Measurements from ENCODE around the gene GTF2H4. TPM values are rescaled to one million over a fixed set of nuclear protein-coding genes. Genes with fewer than 3 reads are reported as not detected.
A peak's percentile ranks its signal among the peaks of the same experiment; 100 is the strongest.
"Not testable (repeated sequence)": the region's sequence is repeated elsewhere in the genome, so short reads cannot be mapped to it uniquely, and the experiment has no call there.

GTF2H4 gene
- total RNA-seq, 1 donor from 2014 or later, result 5.5 TPM

DNA sequence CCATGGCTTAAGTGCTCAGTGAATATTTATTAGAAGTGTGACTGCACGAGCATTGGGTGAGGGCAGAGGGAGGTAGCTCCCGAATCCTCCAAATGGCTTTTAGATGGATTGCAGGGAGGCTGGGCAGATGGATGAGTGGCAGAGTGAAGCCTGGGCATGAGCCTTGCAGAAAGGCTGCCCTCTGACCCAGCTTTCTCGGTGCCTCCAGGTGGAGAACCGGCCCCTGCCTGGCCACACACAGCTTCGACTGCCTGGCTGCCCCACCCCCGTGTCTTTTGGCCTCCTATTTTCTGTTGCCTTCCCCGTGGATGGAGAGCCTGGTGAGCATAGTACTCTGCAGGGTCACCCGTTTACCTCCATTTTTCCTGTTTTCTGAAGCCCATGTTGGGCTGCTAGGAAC lies 9.5 kb downstream of the GTF2H4 start:
- no peak for DNase-seq (ENCODE audit: low read depth)

GRCh38 chr6:30918670-30919069 lies 10.7 kb downstream of the GTF2H4 start:
- DNase-seq (ENCODE audit: low read depth), result no peak

DNA sequence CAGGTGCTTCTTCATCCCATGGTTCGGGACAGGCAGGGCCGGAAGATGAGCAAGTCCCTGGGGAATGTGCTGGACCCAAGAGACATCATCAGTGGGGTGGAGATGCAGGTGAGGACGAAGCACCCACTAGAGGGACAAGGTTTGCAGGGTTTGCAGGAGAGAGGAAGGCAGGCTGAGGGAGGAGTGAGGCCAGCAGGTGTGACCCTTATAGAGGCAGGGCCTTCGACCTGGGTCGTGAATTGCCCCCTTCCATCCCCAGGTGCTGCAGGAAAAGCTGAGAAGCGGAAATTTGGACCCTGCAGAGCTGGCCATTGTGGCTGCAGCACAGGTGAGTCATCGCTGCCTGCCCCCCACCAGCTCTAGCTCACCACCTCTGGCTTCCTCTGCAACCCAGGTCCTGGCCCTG lies 14.4 kb downstream of the GTF2H4 start:
- no peak for DNase-seq (ENCODE audit: low read depth)

DNA sequence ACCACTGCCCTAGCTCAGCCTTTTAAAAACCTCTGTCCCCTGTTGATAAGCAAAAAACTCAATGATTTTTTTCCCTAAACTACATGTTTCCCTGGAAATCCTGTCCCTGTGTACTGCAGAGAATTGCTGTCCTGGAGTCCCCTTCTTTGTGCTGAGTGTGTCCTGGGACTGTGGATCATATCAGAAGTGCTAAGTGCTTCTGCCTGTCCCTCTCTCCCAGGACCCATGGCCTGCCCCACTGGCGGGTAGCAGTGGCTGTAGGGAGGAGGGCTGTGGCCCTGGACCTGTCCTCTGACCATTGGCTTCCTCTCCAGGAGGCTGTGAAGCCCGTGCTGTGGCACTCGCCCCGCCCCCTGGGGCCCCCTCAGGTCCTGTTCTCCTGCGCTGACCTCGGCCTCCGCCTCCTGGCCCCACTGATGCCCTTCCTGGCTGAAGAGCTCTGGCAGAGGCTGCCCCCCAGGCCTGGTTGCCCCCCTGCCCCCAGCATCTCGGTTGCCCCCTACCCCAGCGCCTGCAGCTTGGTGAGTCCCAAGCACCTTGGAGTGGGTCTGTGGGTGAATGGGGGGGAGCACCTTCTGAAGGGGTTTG lies 16.1 kb downstream of the GTF2H4 start:
- not testable (repeated sequence) for DNase-seq (ENCODE audit: low read depth)

DNA sequence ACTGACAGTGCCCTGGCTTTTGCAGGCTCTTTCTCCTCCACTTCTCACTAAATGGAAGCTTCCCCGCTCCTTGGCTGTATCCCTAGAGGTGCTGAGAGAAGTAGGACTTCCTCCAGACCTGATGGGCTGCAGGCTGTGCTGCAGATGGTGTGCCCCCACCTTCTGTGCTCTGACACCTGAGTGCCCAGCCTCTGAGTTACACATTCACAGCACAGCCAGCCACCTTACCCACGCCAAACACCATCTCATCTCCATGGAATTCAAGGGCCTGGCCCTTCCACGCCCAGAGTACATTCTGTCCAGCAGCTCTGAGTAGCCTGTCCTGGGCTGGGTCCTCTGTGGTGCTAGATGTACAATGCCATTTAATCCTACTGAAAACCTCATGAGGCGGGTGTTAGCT lies 18.6 kb downstream of the GTF2H4 start:
- DNase-seq (ENCODE audit: low read depth), result peak; percentile 37

DNA sequence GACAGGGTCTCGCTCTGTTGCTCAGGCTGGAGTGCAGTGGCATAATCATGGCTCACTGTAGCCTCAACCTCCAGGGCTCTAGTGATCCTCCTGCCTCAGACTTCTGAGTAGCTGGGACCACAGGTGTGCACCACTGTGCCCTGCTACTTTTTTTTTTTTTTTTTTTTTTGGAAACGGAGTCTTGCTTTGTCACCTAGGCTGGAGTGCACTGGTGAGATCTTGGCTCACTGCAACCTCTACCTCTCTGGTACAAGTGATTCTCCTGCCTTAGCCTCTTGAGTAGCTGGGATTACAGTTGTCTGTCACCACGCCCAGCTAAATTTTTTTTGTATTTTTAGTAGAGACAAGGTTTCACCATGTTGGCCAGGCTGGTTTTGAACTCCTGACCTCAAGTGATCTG lies 19.1 kb downstream of the GTF2H4 start:
- DNase-seq (ENCODE audit: low read depth), result not testable (repeated sequence)

DNA sequence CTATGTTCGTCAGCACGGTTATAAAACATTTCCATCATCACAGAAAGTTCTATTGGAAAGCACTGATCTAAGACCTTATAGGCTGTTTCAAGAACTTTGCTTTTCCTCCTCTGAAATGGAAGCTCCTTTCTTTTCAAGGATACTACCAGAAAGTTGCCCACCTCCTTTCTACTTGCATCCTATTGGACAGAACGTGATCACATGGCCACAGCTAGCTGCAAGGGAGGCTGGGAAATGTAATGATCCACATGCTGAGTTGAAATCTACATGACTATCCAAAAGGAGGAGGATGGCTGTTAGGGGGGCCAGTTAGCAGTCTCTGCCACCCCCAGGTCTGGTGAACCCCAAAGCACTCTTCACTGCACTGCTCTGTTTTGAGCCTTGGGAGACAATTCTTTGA lies 20.7 kb downstream of the GTF2H4 start:
- DNase-seq (ENCODE audit: low read depth), result no peak

- no peak for DNase-seq (ENCODE audit: low read depth)
These were observed 22.5 kb downstream of the GTF2H4 start for GRCh38 chr6:30930506-30930905.

DNA sequence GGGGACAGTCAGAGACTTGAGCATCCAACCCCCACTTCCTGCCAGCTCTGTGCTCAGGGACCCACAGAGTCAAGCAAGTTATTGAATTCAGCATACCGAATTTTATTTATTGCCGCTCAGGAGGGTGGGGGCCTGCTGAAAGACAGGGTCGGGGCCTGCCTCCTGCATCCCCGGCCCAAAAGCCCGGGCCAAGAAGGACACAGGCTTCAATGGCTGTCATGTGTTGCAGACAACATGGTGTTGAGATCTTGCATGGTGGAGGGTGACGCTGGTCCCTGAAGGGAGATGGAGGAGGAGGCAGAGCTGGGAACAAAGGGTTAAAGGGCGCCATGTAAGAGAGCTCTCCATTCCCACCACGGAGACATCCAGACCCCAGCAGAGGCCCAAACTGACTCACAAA lies 23.3 kb downstream of the GTF2H4 start:
- DNase-seq (ENCODE audit: low read depth), result no peak

DNA sequence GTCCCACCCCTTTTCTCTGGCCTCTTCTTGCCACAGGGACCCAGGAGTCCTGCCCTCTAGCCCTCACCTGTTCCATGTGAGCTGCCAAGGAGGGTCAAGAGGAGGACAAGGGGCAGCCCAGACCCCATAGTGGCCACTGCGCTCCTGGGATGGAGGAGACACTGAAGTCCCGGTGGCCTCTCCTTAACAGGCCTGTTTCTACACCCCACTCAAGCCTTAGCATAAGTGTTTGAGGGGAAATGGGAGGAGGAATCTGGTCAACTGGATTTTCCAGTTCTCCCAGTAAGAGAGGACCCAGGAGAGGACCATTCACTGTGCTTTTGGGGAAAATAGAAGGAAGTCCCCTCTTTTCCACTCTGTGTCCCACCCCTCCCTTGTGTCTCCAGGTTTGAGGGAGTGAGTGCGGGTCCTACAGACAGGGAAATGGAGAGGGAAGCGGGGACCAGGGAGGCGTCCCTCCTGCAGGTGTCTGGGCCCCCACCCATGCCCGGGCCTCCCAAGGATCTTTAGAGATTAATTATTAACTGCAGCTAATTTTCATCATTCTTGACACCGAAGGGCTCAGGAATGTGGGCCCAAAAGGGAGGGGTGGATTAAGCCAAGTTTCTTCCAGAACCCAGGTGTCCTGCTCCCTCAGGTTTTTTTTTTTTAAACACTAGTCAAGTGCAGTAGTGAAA lies 24.1 kb downstream of the GTF2H4 start, which contains the start of gene SFTA2:
Gene SFTA2 (minus strand): TSS at position 202 of the 677 bp plus-strand sequence. CDS start 74 bp downstream, at position 128.
- no peak for DNase-seq (ENCODE audit: low read depth)

- DNase-seq (ENCODE audit: low read depth), result no peak
These were observed 24.8 kb downstream of the GTF2H4 start for GRCh38 chr6:30932665-30933365.

GRCh38 chr6:30935018-30935417 lies 27.0 kb downstream of the GTF2H4 start:
- DNase-seq (ENCODE audit: low read depth), result no peak

DNA sequence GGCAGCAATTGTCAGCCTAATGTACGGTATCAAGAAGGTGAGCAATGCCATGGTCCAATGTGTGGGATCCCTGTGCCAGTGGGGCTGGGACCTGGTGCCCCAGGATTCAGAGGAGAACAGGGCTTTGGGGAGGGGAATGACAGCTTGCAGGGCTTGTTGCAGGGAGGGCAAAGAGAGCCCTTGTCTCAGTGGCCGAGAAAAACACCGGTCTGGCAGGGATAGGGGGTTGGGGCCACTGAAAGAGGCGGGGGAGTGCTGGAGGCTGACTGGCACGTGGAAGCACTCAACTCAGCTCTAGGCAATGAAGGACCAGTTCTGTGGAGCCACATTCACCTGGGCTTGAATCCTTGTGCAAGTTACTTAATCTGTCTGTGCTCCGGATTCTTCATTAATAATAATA lies 29.3 kb downstream of the GTF2H4 start:
- no peak for DNase-seq (ENCODE audit: low read depth)

DNA sequence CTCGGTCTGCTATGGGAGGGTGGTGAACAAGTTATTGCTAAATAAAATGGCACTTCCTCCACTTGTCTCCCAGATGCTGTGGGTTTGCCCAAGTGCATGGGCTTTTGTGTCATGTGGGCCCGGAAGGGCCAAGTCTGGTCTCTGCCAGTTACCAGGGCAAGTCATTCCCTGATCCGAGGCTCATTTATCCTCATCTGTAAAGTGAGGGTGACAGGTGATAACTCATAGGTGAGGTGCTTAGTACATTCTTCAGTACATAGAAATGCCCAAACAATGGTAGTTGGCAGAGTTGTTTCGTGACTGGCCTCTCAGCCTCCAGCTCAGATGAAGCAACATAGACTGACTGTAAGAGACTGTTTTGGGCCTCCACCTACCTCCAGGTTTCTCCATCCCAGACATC lies 30.7 kb downstream of the GTF2H4 start:
- DNase-seq (ENCODE audit: low read depth), result no peak

DNA sequence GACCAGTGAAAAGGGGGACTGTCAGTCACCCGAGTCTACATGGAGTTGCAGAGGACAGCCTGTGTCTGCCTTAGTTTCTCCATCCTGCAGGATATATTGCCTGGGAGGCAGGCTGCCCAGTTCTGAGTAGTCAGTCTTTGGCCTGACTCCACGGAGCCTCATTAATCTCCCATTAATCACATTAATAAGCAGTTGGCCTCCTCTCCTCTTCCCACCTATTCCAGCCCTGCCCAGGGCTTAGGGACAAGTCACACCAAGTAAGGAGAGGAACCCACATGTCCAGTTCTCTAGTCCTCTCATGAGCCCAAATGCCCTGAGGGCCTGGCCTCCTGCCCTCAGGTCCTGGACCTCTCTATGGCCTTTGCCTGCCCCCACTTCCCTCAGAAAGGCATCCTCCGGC lies 31.5 kb downstream of the GTF2H4 start:
- no peak for DNase-seq (ENCODE audit: low read depth)

DNA sequence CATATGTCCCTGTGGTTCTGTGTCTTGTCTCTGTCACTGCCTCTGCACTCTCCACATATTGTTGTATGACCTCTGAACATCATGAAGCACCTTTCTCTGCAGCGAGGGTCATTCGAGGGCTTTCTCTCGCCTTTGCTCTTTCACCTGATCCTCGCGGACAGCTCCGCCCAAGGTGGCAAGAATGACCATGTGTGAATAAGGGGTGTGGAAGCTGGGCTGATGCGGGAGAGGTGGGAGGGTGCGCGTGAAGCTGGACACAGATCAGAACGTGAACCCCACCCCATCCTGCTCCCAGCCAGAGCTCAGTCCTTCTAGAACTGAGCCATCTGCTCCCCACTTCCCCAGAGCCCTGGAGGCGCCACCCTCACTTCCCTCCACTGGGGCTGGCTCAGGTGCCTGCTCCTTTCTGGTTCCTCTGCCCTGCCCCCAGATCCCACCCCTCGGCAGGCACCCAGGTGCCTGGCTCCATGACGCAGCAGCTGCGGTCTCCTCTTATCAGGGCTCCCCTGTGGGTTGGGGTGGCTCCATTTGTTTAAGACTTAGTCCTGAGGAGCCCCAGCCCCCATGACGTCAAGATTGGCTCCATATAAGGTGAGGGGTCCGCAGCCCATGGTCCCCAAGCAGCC lies 32.5 kb downstream of the GTF2H4 start, which contains the start of gene MUCL3:
Gene MUCL3 (plus strand): TSS at position 613 of the 626 bp plus-strand sequence. CDS start 27 bp downstream, outside the sequence.
- DNase-seq (ENCODE audit: low read depth), result no peak

- peak; percentile 85 for DNase-seq (ENCODE audit: low read depth)
These were observed 34.5 kb downstream of the GTF2H4 start for GRCh38 chr6:30942338-30943060.

DNA sequence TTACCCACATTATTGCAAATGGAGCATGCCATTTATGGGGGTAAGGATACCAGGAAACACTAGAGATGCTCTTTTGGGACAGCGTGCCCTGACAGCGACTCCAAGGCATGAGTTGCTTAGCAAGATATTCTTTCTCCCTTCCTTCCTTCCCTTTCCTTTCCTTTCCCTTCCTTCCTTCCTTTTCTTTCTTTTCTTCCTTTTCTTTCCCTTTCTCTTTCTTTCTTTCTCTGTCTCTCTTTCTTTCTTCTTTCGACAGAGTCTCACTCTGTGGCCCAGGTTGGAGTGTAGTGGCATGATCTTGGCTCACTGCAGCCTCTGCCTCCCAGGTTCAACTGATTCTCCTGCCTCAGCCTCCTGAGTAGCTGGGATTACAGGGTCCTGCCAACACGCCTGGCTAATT lies 36.0 kb downstream of the GTF2H4 start:
- no peak for DNase-seq (ENCODE audit: low read depth)

DNA sequence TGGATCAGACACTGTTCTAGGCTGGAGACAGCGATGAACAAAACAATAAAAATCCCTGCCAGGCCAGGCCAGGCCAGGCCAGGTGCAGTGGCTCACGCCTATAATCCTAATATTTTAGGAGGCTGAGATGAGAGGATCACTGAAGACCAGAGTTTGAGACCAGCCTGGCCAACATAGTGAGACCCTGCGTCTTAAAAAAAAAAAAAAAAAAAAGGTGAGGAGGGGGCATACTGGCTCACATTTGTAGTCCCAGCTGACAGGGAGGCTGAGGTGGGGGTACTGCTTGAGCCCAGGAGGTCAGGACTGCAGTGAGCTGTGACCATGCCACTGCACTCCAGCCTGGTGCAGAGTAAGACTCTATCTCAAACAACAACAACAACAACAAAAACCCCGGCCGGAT lies 37.3 kb downstream of the GTF2H4 start:
- no peak for DNase-seq (ENCODE audit: low read depth)

DNA sequence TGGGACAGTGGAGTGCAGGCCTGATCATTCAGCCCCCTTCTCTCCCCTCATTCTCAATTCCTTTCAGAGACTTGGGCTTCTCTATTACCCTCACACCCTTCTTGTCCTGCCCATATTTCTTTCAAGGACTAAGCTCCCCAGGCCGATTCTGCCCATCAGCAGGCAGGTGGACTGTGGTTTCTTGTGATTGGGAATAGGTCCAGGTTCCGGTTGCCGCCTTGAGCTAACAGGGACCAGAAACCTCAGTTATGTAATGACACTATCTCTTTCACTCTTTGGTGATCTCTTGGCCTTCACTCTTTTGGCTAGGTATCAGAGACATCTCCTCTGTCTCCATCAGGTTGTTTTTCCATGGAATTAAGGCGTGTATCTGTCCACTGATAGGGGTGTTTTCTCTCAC lies 39.2 kb downstream of the GTF2H4 start:
- DNase-seq (ENCODE audit: low read depth), result peak; percentile 74

DNA sequence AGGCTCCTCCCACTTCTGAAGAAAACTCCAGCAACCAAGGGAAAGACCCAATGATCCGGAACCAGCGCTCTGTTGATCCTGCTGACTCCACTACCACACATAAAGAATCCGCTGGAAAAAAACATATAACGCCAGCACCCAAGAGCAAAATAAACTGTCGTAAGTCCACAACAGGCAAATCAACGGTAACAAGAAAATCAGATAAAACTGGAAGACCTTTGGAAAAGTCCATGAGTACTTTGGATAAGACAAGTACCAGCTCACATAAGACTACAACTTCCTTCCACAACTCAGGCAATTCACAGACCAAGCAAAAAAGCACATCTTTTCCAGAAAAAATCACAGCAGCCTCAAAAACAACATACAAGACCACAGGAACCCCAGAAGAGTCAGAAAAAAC lies 40.8 kb downstream of the GTF2H4 start:
- DNase-seq (ENCODE audit: low read depth), result no peak
